Stimulated activated CD4-positive, alpha-beta T cell treated with anti-CD3 and anti-CD28 coated beads, Interleukin-15, amount 100 ng/mL, for 48 hours (primary cell): ENCODE data around the gene SET.

Source experiments
- DNase-seq, 2 donors: peaks; one replicate each; pipeline ENCODE4 v3.0.0-alpha.2; 2020; ENCODE audit warnings: low read depth in 2 of 2

Gene SET

GRCh38 chr9:128729302-128729701, 40.3 kb downstream of the SET start:
- no peak for DNase-seq

DNA sequence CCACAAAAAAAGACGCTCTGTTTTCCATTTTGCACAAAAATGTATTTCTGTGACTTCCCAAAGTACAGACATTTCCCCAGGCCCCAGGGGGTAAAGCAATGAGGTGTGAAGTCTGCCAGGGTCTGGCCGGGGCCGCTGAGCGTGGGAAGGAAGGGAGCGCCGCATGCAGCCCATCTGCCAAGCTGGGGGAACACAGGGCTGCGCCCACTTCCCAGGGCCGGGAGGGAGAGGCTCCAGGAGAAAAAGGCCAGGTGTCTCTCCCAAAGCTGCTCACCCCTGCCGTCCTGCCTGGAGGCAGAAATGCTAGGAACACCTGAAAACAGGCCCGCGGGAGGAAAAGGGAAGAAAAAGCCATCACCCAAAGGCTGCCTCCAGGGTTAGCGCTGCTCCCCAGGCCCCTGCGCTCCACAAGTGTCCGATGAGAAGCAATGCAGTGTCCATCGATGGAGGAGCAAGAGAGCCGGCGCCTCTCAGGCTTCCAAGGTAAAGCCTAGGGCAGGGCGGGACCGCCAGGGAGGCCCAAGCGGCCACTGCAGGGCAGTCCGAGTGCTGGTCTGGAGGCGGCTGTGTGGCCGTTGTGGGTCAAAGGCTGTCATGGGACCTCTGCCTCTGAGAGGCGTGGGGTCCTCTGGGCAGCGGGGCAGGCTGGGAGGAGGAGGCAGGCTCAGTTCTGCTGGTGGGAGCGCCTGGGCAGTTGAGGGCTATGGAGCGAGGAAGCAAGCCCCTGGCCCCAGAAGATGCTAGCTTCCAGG, 40.9 kb downstream of the SET start:
- DNase-seq = no peak

DNA sequence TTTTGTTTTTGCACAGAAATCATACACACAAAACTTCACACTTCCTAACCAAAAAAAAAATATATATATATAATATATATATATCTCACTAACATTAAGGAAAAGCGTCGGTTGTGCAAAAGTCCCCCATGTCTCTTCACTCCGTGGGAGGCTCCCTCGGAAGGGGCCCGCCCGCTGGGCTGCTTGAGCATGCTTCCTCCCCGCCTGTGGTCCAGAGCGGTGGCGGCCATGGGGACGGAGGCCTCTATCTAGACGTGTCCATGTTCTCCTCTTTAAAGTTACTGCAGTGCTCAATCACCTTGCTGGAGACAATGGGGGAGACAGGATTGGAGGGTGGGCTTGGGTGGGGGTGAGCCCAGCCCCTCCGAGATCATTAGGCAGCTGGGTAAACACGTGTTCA, 42.1 kb downstream of the SET start:
- no peak for DNase-seq

- no peak for DNase-seq
Observed at GRCh38 chr9:128731691-128732090, 42.7 kb downstream of the SET start.

- DNase-seq = no peak
Observed at GRCh38 chr9:128732576-128732975, 43.6 kb downstream of the SET start.

GRCh38 chr9:128733256-128733655, 44.2 kb downstream of the SET start:
- no peak for DNase-seq

GRCh38 chr9:128735373-128735772, 46.4 kb downstream of the SET start:
- DNase-seq = no peak

DNA sequence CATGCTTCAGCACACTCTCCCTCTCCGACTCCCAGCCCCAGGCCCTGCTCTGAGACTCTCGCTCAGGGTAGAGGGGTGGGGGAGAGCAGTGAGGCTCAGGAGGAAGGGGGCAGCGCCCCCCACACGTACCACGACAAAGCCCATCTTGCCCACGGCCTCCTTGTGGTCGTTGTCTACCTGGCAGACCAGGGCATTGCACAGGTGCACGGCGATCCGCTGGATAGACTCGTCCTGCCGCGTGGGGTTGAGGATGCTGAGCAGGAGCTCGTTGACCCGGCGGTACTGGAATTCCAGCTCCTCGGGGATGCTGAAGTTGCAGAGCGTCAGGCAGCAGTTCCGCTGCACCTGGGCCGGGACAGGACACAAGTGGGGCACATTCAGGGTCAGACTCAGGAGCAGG, 53.4 kb downstream of the SET start:
- no peak for DNase-seq

GRCh38 chr9:128743421-128743820, 54.4 kb downstream of the SET start:
- DNase-seq = no peak
